AG10803 (cell line): ENCODE data around the gene NHLH1.

ENCODE experiments used
- DNase-seq: peaks from one replicate; pipeline ENCODE4 v3.0.0; 2010; ENCODE audit warnings: low read depth
- H3K4me3 ChIP-seq: 2 replicates; pipeline ENCODE4 v1.5.1; 2011; ENCODE audit warnings: mild to moderate bottlenecking, low read length, control low read depth
- TF ChIP-seq, protein P1 (sequence below): conservative IDR thresholded peaks from 2 replicates; pipeline ENCODE4 v1.5.1; 2011; ENCODE audit warnings: mild to moderate bottlenecking, low read length, control low read depth, inconsistent platforms

NHLH1 gene

DNA sequence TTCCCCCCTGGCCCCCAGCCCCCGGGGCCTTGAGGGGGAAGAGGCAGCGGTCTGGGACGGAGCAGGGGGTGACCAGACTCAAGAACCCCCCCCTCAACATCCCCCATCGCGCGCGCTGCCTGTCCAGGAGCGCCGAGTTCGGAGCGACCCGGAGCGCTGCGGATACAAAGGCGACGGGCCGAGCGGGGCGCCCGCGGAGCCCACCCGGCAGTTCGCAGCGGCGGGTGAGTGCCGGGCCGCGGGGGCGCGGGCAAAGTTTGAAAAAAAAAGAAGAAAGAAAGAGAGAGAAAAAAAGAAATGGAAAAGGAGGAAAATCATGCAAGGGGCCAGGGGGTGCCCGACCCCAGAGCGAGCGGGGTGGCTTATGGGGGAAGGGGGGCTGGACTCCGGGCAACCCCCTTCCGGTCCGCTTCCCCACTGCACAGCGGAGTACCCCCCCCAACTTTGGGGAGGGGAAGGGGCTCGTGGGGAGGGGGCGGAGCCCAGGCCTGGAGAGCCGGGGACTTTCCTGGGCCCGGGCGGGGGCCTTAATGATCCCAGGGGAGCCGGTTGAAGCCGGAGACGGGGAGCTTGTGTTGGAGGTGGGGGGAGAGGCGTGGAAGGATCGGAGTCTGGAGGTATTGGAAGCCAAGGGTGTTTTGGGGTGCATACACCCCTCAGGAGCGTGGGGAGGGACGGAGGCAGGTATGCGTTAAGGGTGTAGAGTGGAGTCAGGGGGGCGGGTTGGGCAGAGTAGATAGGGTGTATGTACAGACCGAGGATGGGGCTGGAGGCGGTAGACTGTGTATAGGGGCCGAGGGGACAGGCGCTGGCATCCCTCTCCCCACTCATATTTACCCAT is 34.0 kb downstream of the NHLH1 start:
- no peak overlapping the region for H3K4me3 ChIP-seq
- TF ChIP-seq, protein P1, sequence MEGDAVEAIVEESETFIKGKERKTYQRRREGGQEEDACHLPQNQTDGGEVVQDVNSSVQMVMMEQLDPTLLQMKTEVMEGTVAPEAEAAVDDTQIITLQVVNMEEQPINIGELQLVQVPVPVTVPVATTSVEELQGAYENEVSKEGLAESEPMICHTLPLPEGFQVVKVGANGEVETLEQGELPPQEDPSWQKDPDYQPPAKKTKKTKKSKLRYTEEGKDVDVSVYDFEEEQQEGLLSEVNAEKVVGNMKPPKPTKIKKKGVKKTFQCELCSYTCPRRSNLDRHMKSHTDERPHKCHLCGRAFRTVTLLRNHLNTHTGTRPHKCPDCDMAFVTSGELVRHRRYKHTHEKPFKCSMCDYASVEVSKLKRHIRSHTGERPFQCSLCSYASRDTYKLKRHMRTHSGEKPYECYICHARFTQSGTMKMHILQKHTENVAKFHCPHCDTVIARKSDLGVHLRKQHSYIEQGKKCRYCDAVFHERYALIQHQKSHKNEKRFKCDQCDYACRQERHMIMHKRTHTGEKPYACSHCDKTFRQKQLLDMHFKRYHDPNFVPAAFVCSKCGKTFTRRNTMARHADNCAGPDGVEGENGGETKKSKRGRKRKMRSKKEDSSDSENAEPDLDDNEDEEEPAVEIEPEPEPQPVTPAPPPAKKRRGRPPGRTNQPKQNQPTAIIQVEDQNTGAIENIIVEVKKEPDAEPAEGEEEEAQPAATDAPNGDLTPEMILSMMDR = no peak
- no peak for DNase-seq

DNA sequence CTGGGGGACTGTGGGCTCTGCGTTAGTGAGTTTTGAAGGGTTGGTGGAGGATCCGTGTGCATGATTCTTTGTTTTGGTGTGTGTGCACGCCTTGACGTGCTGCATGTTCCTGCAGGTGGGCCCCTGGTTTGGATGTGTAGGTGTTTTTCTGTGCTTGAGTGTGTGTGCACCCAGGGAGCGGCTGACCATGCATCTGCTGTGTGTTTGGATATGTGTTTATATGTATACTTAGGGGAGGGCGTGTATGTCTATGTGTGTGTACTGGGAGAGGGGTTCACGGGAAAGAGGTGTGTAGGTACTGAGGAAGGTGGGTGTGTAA is 34.6 kb downstream of the NHLH1 start:
- no peak for DNase-seq
- no peak overlapping the region for H3K4me3 ChIP-seq
- TF ChIP-seq, protein P1 = no peak

DNA sequence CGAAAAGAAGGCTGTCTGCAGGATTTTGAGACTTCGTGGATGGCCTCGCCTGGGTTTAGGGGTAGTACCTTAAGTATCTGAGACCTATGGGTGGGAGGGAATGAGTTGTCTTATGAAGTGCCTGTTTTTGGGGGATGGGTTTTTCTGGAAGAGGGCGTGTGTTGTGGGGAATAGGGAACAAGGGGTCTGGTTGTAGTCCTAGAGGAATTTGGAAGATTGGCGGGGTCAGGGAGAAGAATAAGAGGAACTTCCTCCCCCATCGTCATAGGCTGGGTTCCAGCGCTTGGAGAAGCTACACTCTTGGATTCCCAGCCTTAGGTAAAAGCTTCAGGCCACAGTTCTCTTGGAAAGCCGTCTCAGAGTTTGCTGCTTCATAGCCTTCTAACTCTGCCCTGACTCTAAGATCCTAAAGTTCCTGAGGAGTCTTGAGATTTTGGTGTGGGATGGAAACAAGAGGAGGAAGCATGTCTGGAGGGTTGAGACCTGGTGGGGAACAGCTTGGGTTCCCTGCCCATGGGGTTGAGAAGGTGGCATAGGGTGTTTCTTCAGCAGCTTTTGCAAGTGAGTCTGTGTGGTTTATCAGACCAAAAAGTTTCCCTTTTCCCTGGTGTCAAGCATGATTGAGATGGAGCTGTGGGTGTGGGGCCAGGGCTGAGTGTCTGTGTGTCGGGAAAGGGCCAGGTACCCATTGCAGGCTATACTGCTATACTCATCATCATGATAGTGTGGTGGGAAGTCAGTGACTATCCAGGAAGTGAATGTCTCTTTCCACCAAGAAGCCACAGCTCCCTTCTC is 35.3 kb downstream of the NHLH1 start:
- TF ChIP-seq, protein P1 = no peak
- H3K4me3 ChIP-seq = no peak overlapping the region
- DNase-seq = no peak

DNA sequence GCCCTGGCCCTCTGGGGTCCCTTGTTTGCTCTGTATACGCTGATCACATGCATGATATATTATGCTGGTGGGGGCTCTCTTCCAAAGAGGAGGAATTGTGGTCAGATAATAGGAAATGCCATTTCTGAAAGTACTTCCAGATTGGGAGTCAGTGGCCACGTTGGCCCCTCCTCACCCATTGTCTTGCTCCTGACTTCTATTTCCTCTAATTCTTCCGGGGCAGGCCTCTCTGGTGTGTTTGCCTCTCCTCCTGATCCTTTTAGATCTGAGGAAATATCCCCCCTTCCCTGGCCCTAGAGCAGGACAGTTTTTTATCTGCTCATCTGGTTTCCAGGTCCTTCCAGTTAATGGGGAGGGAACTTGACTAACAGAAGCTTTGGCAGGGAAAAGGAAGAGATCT is 36.4 kb downstream of the NHLH1 start:
- H3K4me3 ChIP-seq = no peak overlapping the region
- TF ChIP-seq, protein P1 = no peak
- no peak for DNase-seq

DNA sequence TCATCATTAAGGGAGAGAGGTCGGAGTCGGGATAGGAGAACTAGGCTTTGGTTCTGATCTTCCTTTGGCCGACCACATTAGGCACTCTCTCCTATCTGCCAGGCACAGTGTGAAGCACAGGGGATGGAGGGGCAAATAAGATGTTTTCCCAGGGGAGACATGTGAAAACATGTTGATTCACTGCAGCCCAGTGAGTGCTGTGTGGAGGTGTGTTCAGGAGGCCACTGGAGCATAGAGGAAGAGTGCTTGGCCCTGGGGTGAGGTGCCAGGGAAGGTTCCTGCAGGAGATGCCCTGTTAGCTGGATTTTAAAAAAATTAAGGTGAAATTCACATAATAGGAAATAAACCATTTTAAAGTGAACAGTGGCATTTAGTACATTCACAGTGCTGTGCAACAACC is 37.2 kb downstream of the NHLH1 start:
- DNase-seq = no peak
- no peak overlapping the region for H3K4me3 ChIP-seq
- TF ChIP-seq, protein P1 = no peak

DNA sequence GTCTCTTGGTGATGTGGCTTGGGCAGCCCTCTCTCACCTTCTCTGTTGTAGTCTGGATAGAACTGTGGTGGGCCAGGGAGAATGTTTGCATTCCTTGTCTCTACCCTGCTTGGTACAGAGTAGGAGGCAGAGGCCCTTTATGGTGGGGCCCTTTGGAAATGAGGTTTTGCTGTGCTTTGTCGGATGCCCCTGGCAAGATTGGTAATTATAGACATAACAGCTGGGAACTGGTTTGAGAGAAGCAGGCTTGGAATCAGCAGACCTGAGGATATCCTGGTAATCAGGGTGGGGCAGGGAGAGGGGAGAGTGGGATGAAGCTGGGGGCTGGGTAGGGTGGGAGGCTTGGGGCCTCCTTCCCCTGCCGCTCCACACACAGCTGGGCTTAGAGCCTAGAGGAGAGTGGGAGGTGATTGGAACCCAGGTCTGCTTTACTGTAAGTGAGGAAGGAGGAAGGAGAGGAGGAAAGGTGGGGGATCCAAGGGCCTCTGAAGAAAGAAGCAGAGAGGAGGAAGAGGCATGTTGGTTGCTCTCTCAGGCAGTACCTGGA is 38.5 kb downstream of the NHLH1 start:
- no peak overlapping the region for H3K4me3 ChIP-seq
- TF ChIP-seq, protein P1 = no peak
- no peak for DNase-seq
